Measurements from ENCODE around the gene PRG2.
A peak's percentile ranks its signal among the peaks of the same experiment; 100 is the strongest.
"Not testable (repeated sequence)": the region's sequence is repeated elsewhere in the genome, so short reads cannot be mapped to it uniquely, and the experiment has no call there.

Gene PRG2

GRCh38 chr11:57419146-57419545, 28.7 kb upstream of the PRG2 start:
- no peak for DNase-seq (ENCODE audit: low spot score)

GRCh38 chr11:57418131-57418530, 27.7 kb upstream of the PRG2 start:
- no peak for DNase-seq (ENCODE audit: low spot score)

GRCh38 chr11:57417056-57417455, 26.6 kb upstream of the PRG2 start:
- no peak for DNase-seq (ENCODE audit: low spot score)

GRCh38 chr11:57416436-57416835, 26.0 kb upstream of the PRG2 start:
- no peak for DNase-seq (ENCODE audit: low spot score)

- DNase-seq (ENCODE audit: low spot score) = no peak
These were observed 24.3 kb upstream of the PRG2 start for GRCh38 chr11:57414612-57415212.

- DNase-seq (ENCODE audit: low spot score) = no peak
These were observed 23.2 kb upstream of the PRG2 start for GRCh38 chr11:57413681-57414080.

- no peak for DNase-seq (ENCODE audit: low spot score)
These were observed 19.8 kb upstream of the PRG2 start for GRCh38 chr11:57410287-57410686.

GRCh38 chr11:57409321-57410100, 19.1 kb upstream of the PRG2 start:
- no peak for DNase-seq (ENCODE audit: low spot score)

GRCh38 chr11:57408771-57409170, 18.3 kb upstream of the PRG2 start:
- no peak for DNase-seq (ENCODE audit: low spot score)

- no peak for DNase-seq (ENCODE audit: low spot score)
These were observed 17.6 kb upstream of the PRG2 start for GRCh38 chr11:57407941-57408475.

- DNase-seq (ENCODE audit: low spot score) = no peak
These were observed 16.8 kb upstream of the PRG2 start for GRCh38 chr11:57407010-57407920.

- DNase-seq (ENCODE audit: low spot score) = no peak
These were observed 16.0 kb upstream of the PRG2 start for GRCh38 chr11:57406337-57406904.

- peak; percentile 23 for DNase-seq (ENCODE audit: low spot score)
These were observed 14.9 kb upstream of the PRG2 start for GRCh38 chr11:57405271-57405860.

- no peak for DNase-seq (ENCODE audit: low spot score)
These were observed 13.3 kb upstream of the PRG2 start for GRCh38 chr11:57403802-57404147.

GRCh38 chr11:57403003-57403801, 12.8 kb upstream of the PRG2 start:
- DNase-seq (ENCODE audit: low spot score) = not testable (repeated sequence)

- DNase-seq (ENCODE audit: low spot score) = no peak
These were observed 11.9 kb upstream of the PRG2 start for GRCh38 chr11:57402188-57403002.

GRCh38 chr11:57399972-57400578, 9.6 kb upstream of the PRG2 start:
- no peak for DNase-seq (ENCODE audit: low spot score)

GRCh38 chr11:57399221-57399620, 8.8 kb upstream of the PRG2 start:
- no peak for DNase-seq (ENCODE audit: low spot score)

- DNase-seq (ENCODE audit: low spot score) = no peak
These were observed 7.0 kb upstream of the PRG2 start for GRCh38 chr11:57397394-57397990.
